C4-2B (cell line): ENCODE results near the gene P3H2.

Source experiments
- CTCF ChIP-seq: fragments of 450-650 bp; conservative IDR thresholded peaks from 2 replicates; pipeline ENCODE4 v1.5.1; 2017; ENCODE audit warnings: mild to moderate bottlenecking
- ZFX ChIP-seq: fragments of 450-650 bp; IDR thresholded peaks from 2 replicates; pipeline ENCODE4 v1.6.1; 2017

DNA sequence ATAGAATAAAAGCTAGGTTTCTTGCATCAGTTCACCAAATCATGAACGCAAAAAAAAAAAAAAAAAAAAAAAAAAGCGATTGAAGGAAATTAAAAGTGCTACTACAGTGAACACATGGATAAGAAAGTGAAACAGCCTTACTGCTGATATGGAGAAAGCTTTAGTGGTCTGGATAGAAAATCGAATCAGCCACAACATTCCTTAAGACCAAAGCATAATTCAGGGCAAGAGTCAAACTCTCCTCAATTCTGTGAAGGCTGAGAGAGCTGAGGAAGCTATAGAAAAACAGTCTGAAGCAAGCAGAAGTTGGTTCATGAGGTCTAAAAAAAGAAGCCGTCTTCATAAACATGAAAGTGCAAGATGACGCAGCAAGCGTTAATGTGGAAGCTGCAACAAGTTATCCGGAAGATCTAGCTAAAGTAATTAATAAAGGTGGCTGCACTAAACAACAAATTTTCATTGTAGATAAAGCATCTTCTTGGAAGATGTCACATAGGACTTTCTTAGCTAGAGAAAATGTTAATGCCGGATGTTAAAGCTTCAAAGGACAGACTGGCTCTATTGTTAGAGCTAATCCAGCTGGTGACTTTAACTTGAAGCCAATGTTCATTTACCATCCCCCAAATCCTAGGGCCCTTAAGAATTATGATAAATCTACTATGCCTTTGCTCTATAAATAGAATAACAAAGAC, 19.2 kb downstream of the P3H2 start:
- TF ChIP-seq CTCF (no peak), ZFX (no peak)
